ENCODE data around the gene TLK2.

- TF ChIP-seq CTCF (IDR thresholded peaks at IDR 0.05), result no peak
- TF ChIP-seq REST (IDR thresholded peaks at IDR 0.05; ENCODE audit: insufficient read depth in 1 of 2, low read depth in 2 of 2, low read length in 1 of 2), result no peak
- TF ChIP-seq TCF7L2 (IDR thresholded peaks at IDR 0.05; ENCODE audit: low read depth, low read length), result no peak
- no peak for TF ChIP-seq SIN3A (IDR thresholded peaks at IDR 0.05; ENCODE audit: borderline replicate concordance, insufficient read depth, low read depth, low read length)
- no peak for TF ChIP-seq POLR2AphosphoS5 (IDR thresholded peaks at IDR 0.05; ENCODE audit: low read depth, low read length)
Measured at GRCh38 chr17:62565817-62566216, 87.2 kb downstream of the TLK2 start.

Data from Panc1 (cell line).